ENCODE measurements around the gene DCTN2. TPM values are rescaled to one million over a fixed set of nuclear protein-coding genes. Genes with fewer than 3 reads are reported as not detected.

The DCTN2 gene
- total and polyA plus RNA-seq, 2 donors (not counting 3 experiments of a cell fraction or from before 2014, with no cell fraction given), result 146 to 161 TPM

- ChIA-PET POLR2A (no interaction called here), CTCF (interaction anchor here (1.4 kb wide), 1 partner anchor 9 kb away, joined by 4 read pairs; no protein-coding TSS in a partner anchor)
- peaks cover 27 to 50% of the 10 kb centered on the region in 2 experiments for H3K36me3 ChIP-seq (ENCODE audit: control insufficient read depth in 2 of 2, extremely low read depth in 1 of 2, insufficient read depth in 2 of 2, low read length in 2 of 2)
- FAIRE-seq (no peak), DNase-seq (ENCODE audit: low read depth, low spot score) (no peak)
- H3K27ac ChIP-seq (ENCODE audit: insufficient read depth, low read depth, low read length), result no peak overlapping the region
- no peak overlapping the region for H3K9ac ChIP-seq (replicated peaks; ENCODE audit: extremely low read depth, insufficient read depth, low read length)
- no peaks in the 10 kb centered on the region for H4K20me1 ChIP-seq (replicated peaks; ENCODE audit: control insufficient read depth, extremely low read depth, insufficient read depth, low read length)
- no peaks in the 10 kb centered on the region for H3K27me3 ChIP-seq (ENCODE audit: control insufficient read depth in 2 of 2, insufficient read depth in 2 of 2, low read length in 2 of 2)
- H3K4me2 ChIP-seq (ENCODE audit: insufficient read depth, low read length), result no peak overlapping the region
- TF ChIP-seq CTCF (IDR thresholded peaks at IDR 0.05; ENCODE audit: extremely low read depth in 1 of 2, insufficient read depth in 1 of 2, low read depth in 1 of 2, low read length in 2 of 2) (no peak), MAX (IDR thresholded peaks at IDR 0.05; ENCODE audit: insufficient read depth, insufficient read length) (no peak), JUN (IDR thresholded peaks at IDR 0.05; ENCODE audit: borderline replicate concordance, insufficient read depth, insufficient read length, low read depth) (no peak), FOS (IDR thresholded peaks at IDR 0.05; ENCODE audit: borderline replicate concordance, insufficient read depth, low read length) (no peak), MYC (IDR thresholded peaks at IDR 0.05; ENCODE audit: low read depth, low read length) (no peak), GATA2 (IDR thresholded peaks at IDR 0.05; ENCODE audit: insufficient read depth, insufficient read length, low read depth, low read length) (no peak), EZH2 (IDR thresholded peaks at IDR 0.05; ENCODE audit: borderline replicate concordance, low read depth, low read length, severe bottlenecking) (no peak), POLR2A (IDR thresholded peaks at IDR 0.05; ENCODE audit: low read depth, low read length) (no peak), POLR2AphosphoS5 (IDR thresholded peaks at IDR 0.05; ENCODE audit: insufficient read depth, low read depth, low read length) (no peak)
- no TSS peak for BruUV-seq (replicated peaks)
- intact Hi-C loops (cut with micrococcal nuclease), result no loop called here
- H3K4me3 ChIP-seq (replicated peaks in 1 of 3; ENCODE audit: insufficient read depth in 1 of 3, low read depth in 1 of 3, low read length in 3 of 3), result no peak overlapping the region
- H3K9me1 ChIP-seq (replicated peaks; ENCODE audit: control insufficient read depth, extremely low read depth, insufficient read depth, low read length), result no peaks in the 10 kb centered on the region
- H3K4me1 ChIP-seq (ENCODE audit: control insufficient read depth, extremely low read depth, insufficient read depth, low read length), result no peaks in the 10 kb centered on the region
- no peaks in the 10 kb centered on the region for H3K9me3 ChIP-seq (replicated peaks; ENCODE audit: control insufficient read depth, insufficient read depth, low read length)
- H3K79me2 ChIP-seq (ENCODE audit: control insufficient read depth, insufficient read depth, low read length), result no peaks in the 10 kb centered on the region
- H2AFZ ChIP-seq (ENCODE audit: low read depth, low read length), result no peak overlapping the region
- dilution Hi-C loops (cut with MboI; ENCODE audit: extremely low pct_ligation_motif_present, low sequenced_read_pairs), result no loop called here
These were observed 12.7 kb downstream of the DCTN2 start for GRCh38 chr12:57534250-57534649.

All from endothelial cell of umbilical vein (primary cell).